ENCODE data around the gene MID1IP1.

Gene MID1IP1

GRCh38 chrX:38841750-38842149, 40.5 kb downstream of the MID1IP1 start:
- no peak for TF ChIP-seq TAF1 (IDR thresholded peaks at IDR 0.05; ENCODE audit: low read depth)
- TF ChIP-seq CEBPB (IDR thresholded peaks at IDR 0.05): no peak
- no peak for TF ChIP-seq FOXM1 (IDR thresholded peaks at IDR 0.05; ENCODE audit: borderline replicate concordance, low read depth)
- TF ChIP-seq, protein P1, sequence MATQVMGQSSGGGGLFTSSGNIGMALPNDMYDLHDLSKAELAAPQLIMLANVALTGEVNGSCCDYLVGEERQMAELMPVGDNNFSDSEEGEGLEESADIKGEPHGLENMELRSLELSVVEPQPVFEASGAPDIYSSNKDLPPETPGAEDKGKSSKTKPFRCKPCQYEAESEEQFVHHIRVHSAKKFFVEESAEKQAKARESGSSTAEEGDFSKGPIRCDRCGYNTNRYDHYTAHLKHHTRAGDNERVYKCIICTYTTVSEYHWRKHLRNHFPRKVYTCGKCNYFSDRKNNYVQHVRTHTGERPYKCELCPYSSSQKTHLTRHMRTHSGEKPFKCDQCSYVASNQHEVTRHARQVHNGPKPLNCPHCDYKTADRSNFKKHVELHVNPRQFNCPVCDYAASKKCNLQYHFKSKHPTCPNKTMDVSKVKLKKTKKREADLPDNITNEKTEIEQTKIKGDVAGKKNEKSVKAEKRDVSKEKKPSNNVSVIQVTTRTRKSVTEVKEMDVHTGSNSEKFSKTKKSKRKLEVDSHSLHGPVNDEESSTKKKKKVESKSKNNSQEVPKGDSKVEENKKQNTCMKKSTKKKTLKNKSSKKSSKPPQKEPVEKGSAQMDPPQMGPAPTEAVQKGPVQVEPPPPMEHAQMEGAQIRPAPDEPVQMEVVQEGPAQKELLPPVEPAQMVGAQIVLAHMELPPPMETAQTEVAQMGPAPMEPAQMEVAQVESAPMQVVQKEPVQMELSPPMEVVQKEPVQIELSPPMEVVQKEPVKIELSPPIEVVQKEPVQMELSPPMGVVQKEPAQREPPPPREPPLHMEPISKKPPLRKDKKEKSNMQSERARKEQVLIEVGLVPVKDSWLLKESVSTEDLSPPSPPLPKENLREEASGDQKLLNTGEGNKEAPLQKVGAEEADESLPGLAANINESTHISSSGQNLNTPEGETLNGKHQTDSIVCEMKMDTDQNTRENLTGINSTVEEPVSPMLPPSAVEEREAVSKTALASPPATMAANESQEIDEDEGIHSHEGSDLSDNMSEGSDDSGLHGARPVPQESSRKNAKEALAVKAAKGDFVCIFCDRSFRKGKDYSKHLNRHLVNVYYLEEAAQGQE (IDR thresholded peaks at IDR 0.05; ENCODE audit: low read depth): no peak
- TF ChIP-seq, protein P2, sequence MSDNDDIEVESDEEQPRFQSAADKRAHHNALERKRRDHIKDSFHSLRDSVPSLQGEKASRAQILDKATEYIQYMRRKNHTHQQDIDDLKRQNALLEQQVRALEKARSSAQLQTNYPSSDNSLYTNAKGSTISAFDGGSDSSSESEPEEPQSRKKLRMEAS (IDR thresholded peaks at IDR 0.05): no peak
- TF ChIP-seq CREB1 (IDR thresholded peaks at IDR 0.05; ENCODE audit: low read depth): no peak
- no peak for TF ChIP-seq EGR1 (IDR thresholded peaks at IDR 0.05)
- TF ChIP-seq USF1 (IDR thresholded peaks at IDR 0.05): no peak
- no peak for TF ChIP-seq RAD21 (IDR thresholded peaks at IDR 0.05; ENCODE audit: low read depth)
- no peak for TF ChIP-seq YY1 (IDR thresholded peaks at IDR 0.05; ENCODE audit: low read depth)
- TF ChIP-seq NFIC (IDR thresholded peaks at IDR 0.05): no peak
- no peak for TF ChIP-seq EP300 (IDR thresholded peaks at IDR 0.05; ENCODE audit: borderline replicate concordance)
- TF ChIP-seq ZBTB7A (IDR thresholded peaks at IDR 0.05; ENCODE audit: low read depth): no peak
- no peak for TF ChIP-seq TEAD4 (IDR thresholded peaks at IDR 0.05)
- no peak for TF ChIP-seq TCF12 (IDR thresholded peaks at IDR 0.05; ENCODE audit: low read depth)

- TF ChIP-seq CEBPB (IDR thresholded peaks at IDR 0.05) (no peak), TEAD4 (IDR thresholded peaks at IDR 0.05) (no peak), EP300 (IDR thresholded peaks at IDR 0.05; ENCODE audit: borderline replicate concordance) (no peak), EGR1 (IDR thresholded peaks at IDR 0.05) (no peak), RAD21 (IDR thresholded peaks at IDR 0.05; ENCODE audit: low read depth) (no peak), ZBTB7A (IDR thresholded peaks at IDR 0.05; ENCODE audit: low read depth) (no peak), TAF1 (IDR thresholded peaks at IDR 0.05; ENCODE audit: low read depth) (no peak)
- TF ChIP-seq, protein P2 (IDR thresholded peaks at IDR 0.05): no peak
Observed at GRCh38 chrX:38845426-38845825, 44.2 kb downstream of the MID1IP1 start.

- TF ChIP-seq EGR1 (IDR thresholded peaks at IDR 0.05) (no peak), ZBTB7A (IDR thresholded peaks at IDR 0.05; ENCODE audit: low read depth) (no peak), TAF1 (IDR thresholded peaks at IDR 0.05; ENCODE audit: low read depth) (no peak), USF1 (IDR thresholded peaks at IDR 0.05) (no peak), FOXM1 (IDR thresholded peaks at IDR 0.05; ENCODE audit: borderline replicate concordance, low read depth) (no peak), RAD21 (IDR thresholded peaks at IDR 0.05; ENCODE audit: low read depth) (no peak), TEAD4 (IDR thresholded peaks at IDR 0.05) (no peak), NFIC (IDR thresholded peaks at IDR 0.05) (no peak), EP300 (IDR thresholded peaks at IDR 0.05; ENCODE audit: borderline replicate concordance) (no peak), CEBPB (IDR thresholded peaks at IDR 0.05) (no peak), TCF12 (IDR thresholded peaks at IDR 0.05; ENCODE audit: low read depth) (no peak), CREB1 (IDR thresholded peaks at IDR 0.05; ENCODE audit: low read depth) (no peak), YY1 (IDR thresholded peaks at IDR 0.05; ENCODE audit: low read depth) (no peak)
- TF ChIP-seq, protein P2 (IDR thresholded peaks at IDR 0.05): no peak
- TF ChIP-seq, protein P1 (IDR thresholded peaks at IDR 0.05; ENCODE audit: low read depth): no peak
Observed at GRCh38 chrX:38847206-38847902, 46.1 kb downstream of the MID1IP1 start.

- TF ChIP-seq, protein P2 (IDR thresholded peaks at IDR 0.05): no peak
- TF ChIP-seq CEBPB (IDR thresholded peaks at IDR 0.05) (no peak), RAD21 (IDR thresholded peaks at IDR 0.05; ENCODE audit: low read depth) (no peak), EGR1 (IDR thresholded peaks at IDR 0.05) (no peak), EP300 (IDR thresholded peaks at IDR 0.05; ENCODE audit: borderline replicate concordance) (no peak), YY1 (IDR thresholded peaks at IDR 0.05; ENCODE audit: low read depth) (no peak), NFIC (IDR thresholded peaks at IDR 0.05) (no peak), TCF12 (IDR thresholded peaks at IDR 0.05; ENCODE audit: low read depth) (no peak)
Observed at GRCh38 chrX:38847903-38848230, 46.6 kb downstream of the MID1IP1 start.

GRCh38 chrX:38848671-38849455, 47.6 kb downstream of the MID1IP1 start:
- no peak for TF ChIP-seq NFIC (IDR thresholded peaks at IDR 0.05)
- no peak for TF ChIP-seq TAF1 (IDR thresholded peaks at IDR 0.05; ENCODE audit: low read depth)
- TF ChIP-seq, protein P2 (IDR thresholded peaks at IDR 0.05): no peak
- TF ChIP-seq YY1 (IDR thresholded peaks at IDR 0.05; ENCODE audit: low read depth): no peak
- TF ChIP-seq, protein P1 (IDR thresholded peaks at IDR 0.05; ENCODE audit: low read depth): no peak
- TF ChIP-seq TEAD4 (IDR thresholded peaks at IDR 0.05): no peak
- TF ChIP-seq EP300 (IDR thresholded peaks at IDR 0.05; ENCODE audit: borderline replicate concordance): no peak
- no peak for TF ChIP-seq TCF12 (IDR thresholded peaks at IDR 0.05; ENCODE audit: low read depth)
- no peak for TF ChIP-seq CEBPB (IDR thresholded peaks at IDR 0.05)
- TF ChIP-seq EGR1 (IDR thresholded peaks at IDR 0.05): no peak
- TF ChIP-seq USF1 (IDR thresholded peaks at IDR 0.05): no peak
- no peak for TF ChIP-seq RAD21 (IDR thresholded peaks at IDR 0.05; ENCODE audit: low read depth)
- TF ChIP-seq ZBTB7A (IDR thresholded peaks at IDR 0.05; ENCODE audit: low read depth): no peak
- TF ChIP-seq CREB1 (IDR thresholded peaks at IDR 0.05; ENCODE audit: low read depth): no peak
- TF ChIP-seq FOXM1 (IDR thresholded peaks at IDR 0.05; ENCODE audit: borderline replicate concordance, low read depth): no peak

Data from Ishikawa (cell line).